DND-41 (cell line): Measurements from ENCODE around the gene AGK.

Experiments
- ATAC-seq: fragments of 200-7000 bp; cut with Tn5 transposase; 3 replicates; pipeline ENCODE4 v1.9.1; 2021; ENCODE audit warnings: low read depth; ENCODE audit not compliant: insufficient read depth
- DNase-seq: peaks from one replicate; pipeline ENCODE4 v3.0.0-alpha.2; 2020
- H2AFZ ChIP-seq: 2 replicates; pipeline ENCODE4 v1.6.0; 2012; ENCODE audit warnings: low read depth, low read length
- H3K27ac ChIP-seq: 2 replicates; pipeline ENCODE4 v1.5.1; 2012; ENCODE audit warnings: low read length, inconsistent platforms
- H3K27me3 ChIP-seq: fragments of 200-600 bp; sonication (generic); 2 replicates; pipeline ENCODE4 v1.6.0; 2012; ENCODE audit warnings: low read length, mild to moderate bottlenecking, inconsistent platforms; ENCODE audit not compliant: insufficient read depth, poor library complexity
- H3K36me3 ChIP-seq: 2 replicates; pipeline ENCODE4 v1.5.1; 2012; ENCODE audit warnings: low read length, inconsistent platforms; ENCODE audit not compliant: insufficient read depth
- H3K4me1 ChIP-seq: 2 replicates; pipeline ENCODE4 v1.5.1; 2012; ENCODE audit warnings: mild to moderate bottlenecking, low read length; ENCODE audit not compliant: insufficient read depth
- H3K4me2 ChIP-seq: 2 replicates; pipeline ENCODE4 v1.6.0; 2012; ENCODE audit warnings: mild to moderate bottlenecking, moderate library complexity, low read length, inconsistent platforms; ENCODE audit not compliant: insufficient read depth
- H3K4me3 ChIP-seq, 2 experiments: fragments of 200-600 bp in 1 of 2; shearing (Covaris generic) in 1 of 2; 2 replicates each; pipeline ENCODE4 v1.5.1; 2012 to 2016; ENCODE audit warnings: inconsistent platforms in 2 of 2, low read length in 2 of 2, mild to moderate bottlenecking in 2 of 2, low read depth in 1 of 2, moderate library complexity in 1 of 2
- H3K79me2 ChIP-seq: 2 replicates; pipeline ENCODE4 v1.6.0; 2012; ENCODE audit warnings: low read length, inconsistent platforms; ENCODE audit not compliant: insufficient read depth
- H3K9ac ChIP-seq: 2 replicates; pipeline ENCODE4 v1.6.0; 2012; ENCODE audit warnings: low read depth, mild to moderate bottlenecking, inconsistent platforms, low read length, moderate library complexity
- H3K9me3 ChIP-seq: 2 replicates; pipeline ENCODE4 v1.5.1; 2012; ENCODE audit warnings: low read length, moderate library complexity, mild to moderate bottlenecking, inconsistent platforms; ENCODE audit not compliant: insufficient read depth, severe bottlenecking
- H4K20me1 ChIP-seq: 2 replicates; pipeline ENCODE4 v1.6.0; 2012; ENCODE audit warnings: low read length; ENCODE audit not compliant: insufficient read depth
- EZH2 ChIP-seq: IDR thresholded peaks from 3 replicates; pipeline ENCODE4 v1.6.1; 2012; ENCODE audit warnings: borderline replicate concordance, low read depth, mild to moderate bottlenecking, moderate library complexity, low read length, inconsistent platforms; ENCODE audit not compliant: severe bottlenecking
- TF ChIP-seq, protein P1 (sequence below): IDR thresholded peaks from 2 replicates; pipeline ENCODE4 v1.5.1; 2012; ENCODE audit warnings: borderline replicate concordance, low read length, moderate library complexity, mild to moderate bottlenecking; ENCODE audit not compliant: poor library complexity, severe bottlenecking; ENCODE audit errors: extremely low read depth

AGK gene

DNA sequence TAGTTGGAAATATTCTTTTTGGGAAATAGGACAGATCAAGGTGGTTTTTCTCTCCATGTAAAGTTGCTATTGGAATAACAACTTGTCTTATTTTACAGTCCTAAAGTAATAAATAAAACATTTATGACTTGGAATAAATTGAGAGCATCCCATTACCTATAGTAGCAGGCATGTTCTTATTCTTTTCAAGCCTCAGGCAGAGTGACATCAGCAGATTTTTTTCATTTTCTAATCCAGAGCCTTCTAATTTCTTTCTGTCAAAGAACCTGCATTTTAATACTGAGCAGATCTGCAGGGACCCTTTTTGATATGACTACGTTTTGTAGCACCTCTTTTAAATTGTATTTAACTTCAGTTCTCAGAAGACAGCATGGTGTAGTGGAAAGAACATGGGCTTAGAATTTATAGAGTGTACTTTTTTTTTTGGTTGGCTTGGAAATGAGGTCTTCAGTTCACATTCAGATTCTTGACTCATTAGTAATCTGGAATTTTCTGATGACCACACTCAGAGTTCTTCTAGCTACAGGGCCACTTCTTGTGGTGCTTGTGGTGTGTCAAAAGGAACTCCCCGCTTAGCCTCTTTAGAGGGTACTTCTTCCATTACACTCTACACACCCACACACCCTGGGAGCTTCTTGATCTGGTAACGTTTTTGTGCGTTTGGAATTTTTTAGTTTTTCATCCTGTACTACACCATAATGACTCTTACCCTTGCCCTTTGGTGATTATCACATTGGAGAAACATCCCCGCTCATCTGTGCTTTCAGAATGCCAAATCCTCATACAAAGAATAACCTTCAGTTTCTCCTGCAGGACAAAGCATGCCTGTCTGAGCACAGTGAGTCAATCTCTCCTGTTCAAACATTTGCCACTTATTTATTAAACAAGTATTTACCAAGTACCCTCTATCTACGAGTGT is 34.6 kb downstream of the AGK start:
- Histone ChIP-seq H3K4me3 (no peak overlapping the region), H2AFZ (no peak overlapping the region), H3K36me3 (peaks cover 8% of the 10 kb centered on the region; the same call in 1 of the 2 replicates), H3K9me3 (no peaks in the 10 kb centered on the region), H4K20me1 (no peaks in the 10 kb centered on the region; the same call in 1 of the 2 replicates), H3K4me2 (no peak overlapping the region), H3K27me3 (no peaks in the 10 kb centered on the region), H3K9ac (no peak overlapping the region), H3K79me2 (no peaks in the 10 kb centered on the region), H3K4me1 (no peaks in the 10 kb centered on the region), H3K27ac (no peak overlapping the region)
- no peak for TF ChIP-seq EZH2
- TF ChIP-seq, protein P1, sequence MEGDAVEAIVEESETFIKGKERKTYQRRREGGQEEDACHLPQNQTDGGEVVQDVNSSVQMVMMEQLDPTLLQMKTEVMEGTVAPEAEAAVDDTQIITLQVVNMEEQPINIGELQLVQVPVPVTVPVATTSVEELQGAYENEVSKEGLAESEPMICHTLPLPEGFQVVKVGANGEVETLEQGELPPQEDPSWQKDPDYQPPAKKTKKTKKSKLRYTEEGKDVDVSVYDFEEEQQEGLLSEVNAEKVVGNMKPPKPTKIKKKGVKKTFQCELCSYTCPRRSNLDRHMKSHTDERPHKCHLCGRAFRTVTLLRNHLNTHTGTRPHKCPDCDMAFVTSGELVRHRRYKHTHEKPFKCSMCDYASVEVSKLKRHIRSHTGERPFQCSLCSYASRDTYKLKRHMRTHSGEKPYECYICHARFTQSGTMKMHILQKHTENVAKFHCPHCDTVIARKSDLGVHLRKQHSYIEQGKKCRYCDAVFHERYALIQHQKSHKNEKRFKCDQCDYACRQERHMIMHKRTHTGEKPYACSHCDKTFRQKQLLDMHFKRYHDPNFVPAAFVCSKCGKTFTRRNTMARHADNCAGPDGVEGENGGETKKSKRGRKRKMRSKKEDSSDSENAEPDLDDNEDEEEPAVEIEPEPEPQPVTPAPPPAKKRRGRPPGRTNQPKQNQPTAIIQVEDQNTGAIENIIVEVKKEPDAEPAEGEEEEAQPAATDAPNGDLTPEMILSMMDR = no peak
- DNase-seq (no peak), ATAC-seq (no peak)

DNA sequence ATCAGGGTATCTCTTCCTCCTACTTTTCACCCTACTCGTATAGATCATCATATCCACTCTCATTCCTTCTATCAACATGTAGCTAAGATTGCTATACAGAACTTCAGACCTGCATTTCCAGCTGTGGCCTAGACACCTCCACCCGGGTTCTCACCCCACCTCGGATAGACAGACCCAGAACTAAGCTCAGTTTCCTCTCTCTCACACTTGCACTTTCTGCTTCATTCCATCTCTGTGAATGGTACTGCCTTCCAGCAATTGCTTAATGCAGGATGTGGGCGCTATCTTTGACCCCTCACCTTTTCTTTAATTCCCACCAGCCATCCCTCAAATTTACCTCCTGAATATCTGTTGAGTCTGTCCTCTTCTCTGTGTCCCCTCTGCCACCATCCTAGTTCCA is 35.7 kb downstream of the AGK start:
- H3K36me3 ChIP-seq = peaks cover 8% of the 10 kb centered on the region; the same call in 1 of the 2 replicates
- H3K4me1 ChIP-seq = no peaks in the 10 kb centered on the region
- DNase-seq = no peak
- no peak overlapping the region for H3K9ac ChIP-seq
- H3K4me3 ChIP-seq = no peak overlapping the region
- H2AFZ ChIP-seq = no peak overlapping the region
- no peaks in the 10 kb centered on the region for H3K9me3 ChIP-seq
- no peaks in the 10 kb centered on the region; the same call in 1 of the 2 replicates for H4K20me1 ChIP-seq
- H3K79me2 ChIP-seq = no peaks in the 10 kb centered on the region
- H3K27ac ChIP-seq = no peak overlapping the region
- TF ChIP-seq, protein P1 = no peak
- no peak for TF ChIP-seq EZH2
- no peak for ATAC-seq
- no peak overlapping the region for H3K4me2 ChIP-seq
- no peaks in the 10 kb centered on the region for H3K27me3 ChIP-seq

DNA sequence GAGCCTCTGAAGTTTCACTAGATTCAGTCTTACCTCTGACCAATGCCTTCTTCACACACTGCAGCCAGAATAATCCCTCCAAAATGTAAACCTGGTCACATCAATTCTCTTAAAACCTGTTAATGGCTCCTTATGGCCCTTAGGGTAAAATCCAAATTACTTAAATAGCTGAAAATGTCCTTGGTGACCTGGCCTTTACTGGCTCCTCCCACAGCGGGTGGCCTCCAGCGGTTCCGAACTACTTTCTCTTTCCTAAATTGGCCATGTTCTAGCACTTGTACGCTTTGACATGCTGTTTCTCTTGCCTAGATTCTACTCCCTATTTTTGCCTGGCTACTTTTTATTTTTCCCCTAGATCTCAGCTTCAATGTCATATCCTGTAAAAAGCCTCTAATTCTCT is 36.1 kb downstream of the AGK start:
- Histone ChIP-seq H3K4me2 (no peak overlapping the region), H3K36me3 (peaks cover 8% of the 10 kb centered on the region; the same call in 1 of the 2 replicates), H3K27ac (no peak overlapping the region), H2AFZ (no peak overlapping the region), H3K4me3 (no peak overlapping the region), H3K4me1 (no peaks in the 10 kb centered on the region), H3K9ac (no peak overlapping the region), H3K9me3 (no peaks in the 10 kb centered on the region), H3K79me2 (no peaks in the 10 kb centered on the region), H4K20me1 (no peaks in the 10 kb centered on the region; the same call in 1 of the 2 replicates), H3K27me3 (no peaks in the 10 kb centered on the region)
- ATAC-seq = no peak
- TF ChIP-seq EZH2 = no peak
- TF ChIP-seq, protein P1 = no peak
- no peak for DNase-seq
